ENCODE measurements around the gene PHOX2B.

Gene PHOX2B

GRCh38 chr4:41748571-41749475, at the start of gene PHOX2B:
Gene PHOX2B, minus strand, starts transcription at chr4:41748725. Its CDS starts 115 bp downstream, at chr4:41748610.
- no peak within 1 kb of the TSS for H3K4me3 ChIP-seq (ENCODE audit: low read depth, low read length)
- H3K9me3 ChIP-seq (ENCODE audit: control insufficient read depth, low read length): no peaks in the 10 kb centered on the region
- H3K4me1 ChIP-seq: no peaks in the 10 kb centered on the region
- H3K27ac ChIP-seq: no peak within 1 kb of the TSS
- H2AFZ ChIP-seq: no peak within 1 kb of the TSS
- H3K79me2 ChIP-seq: no peaks in the 10 kb centered on the region
- TF ChIP-seq CTCF (IDR thresholded peaks at IDR 0.05): no peak
- no peaks in the 10 kb centered on the region for H3K36me3 ChIP-seq (ENCODE audit: control insufficient read depth, insufficient read depth, low read length)
- H3K27me3 ChIP-seq (ENCODE audit: control insufficient read depth, insufficient read depth, low read length): peaks cover 19% of the 10 kb centered on the region
- H3K9ac ChIP-seq: no peak within 1 kb of the TSS
- no peak within 1 kb of the TSS for H3K4me2 ChIP-seq (ENCODE audit: low read length)

GRCh38 chr4:41797260-41797659, 48.7 kb upstream of the PHOX2B start:
- Histone ChIP-seq H3K27me3 (ENCODE audit: control insufficient read depth, insufficient read depth, low read length) (no peaks in the 10 kb centered on the region), H3K4me3 (ENCODE audit: low read depth, low read length) (no peak overlapping the region), H3K9ac (no peak overlapping the region), H3K79me2 (no peaks in the 10 kb centered on the region), H3K9me3 (ENCODE audit: control insufficient read depth, low read length) (no peaks in the 10 kb centered on the region), H3K4me2 (ENCODE audit: low read length) (no peak overlapping the region), H2AFZ (no peak overlapping the region), H3K4me1 (no peaks in the 10 kb centered on the region), H3K27ac (no peak overlapping the region), H3K36me3 (ENCODE audit: control insufficient read depth, insufficient read depth, low read length) (no peaks in the 10 kb centered on the region)
- no peak for TF ChIP-seq CTCF (IDR thresholded peaks at IDR 0.05)

- no peaks in the 10 kb centered on the region for H3K36me3 ChIP-seq (ENCODE audit: control insufficient read depth, insufficient read depth, low read length)
- no peak for TF ChIP-seq CTCF (IDR thresholded peaks at IDR 0.05)
- no peak overlapping the region for H2AFZ ChIP-seq
- no peak overlapping the region for H3K27ac ChIP-seq
- H3K27me3 ChIP-seq (ENCODE audit: control insufficient read depth, insufficient read depth, low read length): no peaks in the 10 kb centered on the region
- H3K79me2 ChIP-seq: no peaks in the 10 kb centered on the region
- no peak overlapping the region for H3K9ac ChIP-seq
- H3K4me2 ChIP-seq (ENCODE audit: low read length): no peak overlapping the region
- H3K4me3 ChIP-seq (ENCODE audit: low read depth, low read length): no peak overlapping the region
- no peaks in the 10 kb centered on the region for H3K9me3 ChIP-seq (ENCODE audit: control insufficient read depth, low read length)
- no peaks in the 10 kb centered on the region for H3K4me1 ChIP-seq
Measured at GRCh38 chr4:41796545-41797210, 48.2 kb upstream of the PHOX2B start.

- H3K27ac ChIP-seq: no peak overlapping the region
- H2AFZ ChIP-seq: no peak overlapping the region
- H3K4me2 ChIP-seq (ENCODE audit: low read length): no peak overlapping the region
- no peaks in the 10 kb centered on the region for H3K27me3 ChIP-seq (ENCODE audit: control insufficient read depth, insufficient read depth, low read length)
- H3K4me1 ChIP-seq: no peaks in the 10 kb centered on the region
- H3K36me3 ChIP-seq (ENCODE audit: control insufficient read depth, insufficient read depth, low read length): no peaks in the 10 kb centered on the region
- no peaks in the 10 kb centered on the region for H3K9me3 ChIP-seq (ENCODE audit: control insufficient read depth, low read length)
- H3K79me2 ChIP-seq: no peaks in the 10 kb centered on the region
- TF ChIP-seq CTCF (IDR thresholded peaks at IDR 0.05): no peak
- no peak overlapping the region for H3K4me3 ChIP-seq (ENCODE audit: low read depth, low read length)
- H3K9ac ChIP-seq: no peak overlapping the region
Measured at GRCh38 chr4:41795796-41796385, 47.4 kb upstream of the PHOX2B start.

Measured in parathyroid adenoma (tissue), 2 donors.